ENCODE measurements around the gene GAL3ST2. TPM values are rescaled to one million over a fixed set of nuclear protein-coding genes. Genes with fewer than 3 reads are reported as not detected.
A peak's percentile ranks its signal among the peaks of the same experiment; 100 is the strongest.
"Not testable (repeated sequence)": the region's sequence is repeated elsewhere in the genome, so short reads cannot be mapped to it uniquely, and the experiment has no call there.

Gene GAL3ST2
- total RNA-seq, 1 donor from 2014 or later: 1.3 TPM

DNA sequence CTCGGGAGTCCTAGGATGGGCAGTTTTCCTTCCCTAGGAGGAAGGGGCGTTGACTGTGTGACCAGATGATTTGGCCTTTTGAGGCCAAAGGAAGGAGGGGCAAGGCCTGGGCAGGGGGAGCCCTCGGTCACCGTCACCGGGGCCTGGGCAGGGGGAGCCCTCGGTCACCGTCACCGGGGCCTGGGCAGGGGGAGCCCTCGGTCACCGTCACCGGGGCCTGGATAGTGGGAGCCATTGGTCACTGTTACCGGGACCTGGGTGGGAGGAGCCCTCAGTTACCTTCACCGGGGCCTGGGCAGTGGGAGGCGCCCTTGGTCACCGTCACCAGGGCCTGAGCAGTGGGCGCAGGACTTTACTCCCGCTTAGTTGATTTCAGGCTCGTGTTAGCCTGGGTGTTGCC lies 24.8 kb upstream of the GAL3ST2 start:
- intact Hi-C loops (cut with micrococcal nuclease): no loop called here
- H3K4me3 Mint-ChIP-seq (ENCODE audit: low read depth): no peak overlapping the region
- no peak overlapping the region for H3K27ac Mint-ChIP-seq
- H3K9me3 Mint-ChIP-seq: no peaks in the 10 kb centered on the region
- no peak for DNase-seq (ENCODE audit: low spot score)
- no peaks in the 10 kb centered on the region for H3K4me1 Mint-ChIP-seq (ENCODE audit: low read depth)
- H3K27me3 Mint-ChIP-seq (ENCODE audit: low read depth): no peaks in the 10 kb centered on the region
- H3K36me3 Mint-ChIP-seq (ENCODE audit: low read depth): peaks cover 31% of the 10 kb centered on the region

DNA sequence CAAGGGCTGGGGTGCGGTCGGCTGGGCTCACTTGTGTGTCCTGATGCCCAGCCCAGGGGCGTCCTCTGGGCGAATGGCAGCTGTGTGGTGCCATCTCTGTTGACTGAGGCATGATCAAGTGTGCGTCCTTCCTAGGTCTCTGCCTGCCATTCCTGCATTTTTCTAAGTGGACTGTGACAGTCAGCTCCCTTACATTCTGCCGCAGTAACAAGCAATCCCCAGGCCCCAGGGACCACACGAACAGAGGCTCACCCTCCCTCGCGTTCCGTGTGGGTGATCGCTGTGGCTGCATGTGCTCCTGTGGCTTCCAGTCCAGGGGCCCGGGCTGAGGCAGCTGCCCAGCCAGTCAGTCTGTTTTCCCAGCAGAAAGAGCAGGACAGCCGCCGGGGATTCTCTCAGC lies 24.4 kb upstream of the GAL3ST2 start:
- no peaks in the 10 kb centered on the region for H3K4me1 Mint-ChIP-seq (ENCODE audit: low read depth)
- peaks cover 28% of the 10 kb centered on the region for H3K36me3 Mint-ChIP-seq (ENCODE audit: low read depth)
- no peak for DNase-seq (ENCODE audit: low spot score)
- no peak overlapping the region for H3K27ac Mint-ChIP-seq
- intact Hi-C loops (cut with micrococcal nuclease): no loop called here
- no peak overlapping the region for H3K4me3 Mint-ChIP-seq (ENCODE audit: low read depth)
- no peaks in the 10 kb centered on the region for H3K27me3 Mint-ChIP-seq (ENCODE audit: low read depth)
- H3K9me3 Mint-ChIP-seq: no peaks in the 10 kb centered on the region

DNA sequence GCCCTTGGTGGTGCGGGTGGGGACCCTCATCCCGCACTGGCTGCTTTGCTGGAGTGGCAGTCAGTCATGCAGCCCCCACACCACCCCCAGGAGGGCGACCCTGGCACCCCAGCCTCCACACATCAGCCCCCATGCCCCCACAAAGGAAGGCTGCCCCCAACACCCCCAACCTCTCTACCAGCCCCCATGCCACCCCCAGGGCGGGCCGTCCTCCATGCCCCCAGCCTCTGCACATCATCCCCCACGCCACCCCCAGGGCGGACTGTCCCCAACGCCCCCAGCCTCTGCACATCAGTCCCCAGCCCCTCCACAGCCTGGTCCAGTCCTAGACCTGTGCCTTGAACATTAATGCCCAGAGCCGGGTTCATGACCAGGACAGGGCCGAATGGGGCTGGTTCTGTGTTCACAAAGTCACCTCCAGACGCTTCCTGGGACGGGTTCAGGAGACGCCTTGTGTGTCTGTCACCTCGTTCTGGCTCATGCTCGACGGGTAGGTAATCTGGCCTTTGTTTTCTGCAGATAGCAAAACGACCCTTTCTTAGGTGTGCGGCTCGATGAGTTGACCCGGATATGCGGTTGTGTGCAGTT lies 23.8 kb upstream of the GAL3ST2 start:
- no peak for DNase-seq (ENCODE audit: low spot score)
- Mint-ChIP-seq H3K36me3 (ENCODE audit: low read depth) (peaks cover 27% of the 10 kb centered on the region), H3K4me1 (ENCODE audit: low read depth) (no peaks in the 10 kb centered on the region), H3K9me3 (no peaks in the 10 kb centered on the region), H3K27me3 (ENCODE audit: low read depth) (no peaks in the 10 kb centered on the region), H3K4me3 (ENCODE audit: low read depth) (no peak overlapping the region), H3K27ac (no peak overlapping the region)
- intact Hi-C loops (cut with micrococcal nuclease): no loop called here

DNA sequence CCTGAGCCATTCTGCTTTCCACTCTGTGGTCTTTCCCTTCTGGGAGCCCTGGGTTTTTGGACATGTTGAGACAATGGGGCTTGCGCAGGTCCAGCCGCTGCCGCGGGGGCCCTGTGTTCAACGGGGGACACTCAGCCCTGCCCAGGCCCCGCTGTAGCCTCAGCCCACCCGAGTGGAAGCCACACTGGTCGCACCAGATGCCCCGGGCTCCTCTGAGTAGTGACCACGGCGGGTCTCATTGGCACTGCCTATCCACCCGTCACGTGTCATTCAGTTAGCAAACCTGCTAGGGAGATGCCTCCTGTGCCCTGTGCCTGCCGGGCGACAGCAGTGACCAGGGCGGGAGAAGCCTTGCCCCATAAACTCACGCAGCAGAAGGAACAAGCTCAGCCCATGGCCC lies 23.1 kb upstream of the GAL3ST2 start:
- DNase-seq (ENCODE audit: low spot score): no peak
- Mint-ChIP-seq H3K9me3 (no peaks in the 10 kb centered on the region), H3K4me1 (ENCODE audit: low read depth) (no peaks in the 10 kb centered on the region), H3K27ac (no peak overlapping the region), H3K27me3 (ENCODE audit: low read depth) (no peaks in the 10 kb centered on the region), H3K4me3 (ENCODE audit: low read depth) (no peak overlapping the region), H3K36me3 (ENCODE audit: low read depth) (peaks cover 34% of the 10 kb centered on the region)
- intact Hi-C loops (cut with micrococcal nuclease): no loop called here

DNA sequence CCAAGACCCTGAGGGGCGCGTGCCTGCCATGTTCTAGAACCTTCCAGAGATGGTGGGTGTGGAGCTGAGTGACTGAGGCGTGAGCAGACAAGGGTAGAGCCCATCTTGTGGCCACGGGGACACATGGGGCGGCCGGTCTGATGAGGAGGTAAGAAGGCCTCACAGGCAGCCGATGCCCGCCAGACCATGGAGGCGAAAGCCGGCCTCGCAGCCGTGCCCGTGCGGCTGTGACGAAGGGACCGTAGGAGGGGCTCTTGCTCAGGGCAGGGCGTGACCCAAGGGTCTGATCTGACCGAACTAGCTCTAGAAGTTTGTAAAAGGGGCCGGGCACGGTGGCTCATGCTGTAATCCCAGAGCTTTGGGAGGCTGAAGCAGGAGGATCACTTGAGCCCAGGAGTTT lies 22.6 kb upstream of the GAL3ST2 start:
- intact Hi-C loops (cut with micrococcal nuclease): no loop called here

DNA sequence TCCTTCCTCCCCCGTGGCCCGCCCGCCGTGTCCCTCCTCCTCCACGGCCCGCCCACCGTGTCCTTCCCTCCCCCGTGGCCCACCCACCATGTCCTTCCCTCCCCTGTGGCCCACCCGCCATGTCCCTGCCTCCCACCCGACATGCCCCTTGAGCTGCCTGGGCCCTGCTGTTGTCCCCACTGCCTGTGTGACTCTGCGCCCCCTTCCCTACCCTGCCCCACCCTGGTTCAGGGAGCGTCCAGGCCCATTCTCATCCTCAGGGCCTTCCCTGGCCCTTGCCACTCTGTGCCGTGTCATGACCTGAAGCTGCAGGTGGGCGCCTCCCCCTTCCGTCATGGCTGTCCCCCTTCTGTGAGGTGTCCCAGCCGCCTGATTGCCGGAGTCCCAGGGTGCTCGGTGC lies 21.5 kb upstream of the GAL3ST2 start:
- H3K9me3 Mint-ChIP-seq: no peaks in the 10 kb centered on the region
- no peaks in the 10 kb centered on the region for H3K4me1 Mint-ChIP-seq (ENCODE audit: low read depth)
- H3K4me3 Mint-ChIP-seq (ENCODE audit: low read depth): no peak overlapping the region
- no peaks in the 10 kb centered on the region for H3K27me3 Mint-ChIP-seq (ENCODE audit: low read depth)
- DNase-seq (ENCODE audit: low spot score): no peak
- intact Hi-C loops (cut with micrococcal nuclease): no loop called here
- peaks cover 36% of the 10 kb centered on the region for H3K36me3 Mint-ChIP-seq (ENCODE audit: low read depth)
- no peak overlapping the region for H3K27ac Mint-ChIP-seq

More for the DNA sequence above, 22.6 kb upstream of the GAL3ST2 start:
- Mint-ChIP-seq H3K4me3 (ENCODE audit: low read depth) (no peak overlapping the region), H3K4me1 (ENCODE audit: low read depth) (no peaks in the 10 kb centered on the region), H3K27ac (no peak overlapping the region), H3K27me3 (ENCODE audit: low read depth) (no peaks in the 10 kb centered on the region), H3K36me3 (ENCODE audit: low read depth) (peaks cover 35% of the 10 kb centered on the region), H3K9me3 (no peaks in the 10 kb centered on the region)
- no peak for DNase-seq (ENCODE audit: low spot score)

DNA sequence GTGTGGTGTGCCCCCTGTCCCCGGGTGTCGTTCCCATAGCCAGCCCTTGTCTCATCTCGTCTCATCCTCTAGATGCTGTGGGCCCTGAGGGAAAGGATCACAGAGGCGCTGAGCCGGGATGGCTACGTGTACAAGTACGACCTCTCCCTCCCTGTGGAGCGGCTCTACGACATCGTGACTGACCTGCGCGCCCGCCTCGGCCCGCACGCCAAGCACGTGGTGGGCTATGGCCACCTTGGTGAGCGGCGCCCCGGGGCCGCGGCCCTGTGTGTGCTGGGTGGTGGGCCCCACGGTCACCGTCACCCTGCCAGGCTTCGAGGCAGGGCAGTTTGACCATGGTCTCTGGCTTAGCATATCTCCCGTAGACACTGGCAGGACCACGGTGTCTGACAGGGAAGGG lies 20.8 kb upstream of the GAL3ST2 start:
- no peaks in the 10 kb centered on the region for H3K9me3 Mint-ChIP-seq

DNA sequence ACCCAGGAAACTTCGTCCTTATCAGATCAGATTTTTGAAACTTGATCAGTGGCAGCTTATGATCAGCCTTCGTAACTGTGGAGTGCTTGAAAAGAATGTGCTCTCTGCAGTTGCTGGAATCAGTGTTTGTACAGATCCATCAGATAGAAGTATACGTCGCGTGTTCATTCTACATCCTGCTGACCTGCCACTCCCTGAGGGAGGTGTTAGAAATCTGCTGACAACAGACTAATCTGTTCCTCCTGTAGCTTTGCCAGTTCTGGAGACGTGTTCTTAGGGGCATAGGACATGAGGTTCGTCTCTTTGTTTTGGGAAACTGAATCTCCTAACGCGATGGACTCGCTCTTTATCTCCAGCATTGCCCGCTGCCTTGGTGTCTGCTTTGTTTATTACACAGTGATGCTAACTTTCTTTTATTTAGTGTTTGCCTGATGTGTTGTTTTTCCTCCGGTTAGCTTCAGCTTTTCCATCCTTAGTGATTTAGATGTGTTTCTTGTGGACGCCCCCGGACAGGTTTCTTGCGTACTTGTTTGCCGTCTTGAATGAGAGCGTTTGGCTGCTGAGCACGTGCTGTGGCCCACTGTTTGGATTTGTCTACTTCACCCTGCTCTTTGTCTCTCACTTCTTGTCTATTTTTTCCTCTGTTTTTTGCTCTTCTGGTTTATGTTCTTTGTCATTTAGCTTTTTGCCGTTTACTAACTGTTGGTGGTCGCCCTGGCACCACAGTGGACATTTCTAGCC lies 17.4 kb upstream of the GAL3ST2 start:
- DNase-seq (ENCODE audit: low spot score): no peak
- no peaks in the 10 kb centered on the region for H3K9me3 Mint-ChIP-seq
- H3K4me1 Mint-ChIP-seq (ENCODE audit: low read depth): peaks cover 11% of the 10 kb centered on the region
- H3K4me3 Mint-ChIP-seq (ENCODE audit: low read depth): no peak overlapping the region
- H3K36me3 Mint-ChIP-seq (ENCODE audit: low read depth): peaks cover 37% of the 10 kb centered on the region
- H3K27ac Mint-ChIP-seq: no peak overlapping the region
- intact Hi-C loops (cut with micrococcal nuclease): no loop called here
- H3K27me3 Mint-ChIP-seq (ENCODE audit: low read depth): no peaks in the 10 kb centered on the region

More for the DNA sequence above, 20.8 kb upstream of the GAL3ST2 start:
- Mint-ChIP-seq H3K36me3 (ENCODE audit: low read depth) (peaks cover 38% of the 10 kb centered on the region), H3K4me1 (ENCODE audit: low read depth) (no peaks in the 10 kb centered on the region), H3K4me3 (ENCODE audit: low read depth) (no peak overlapping the region), H3K27ac (no peak overlapping the region), H3K27me3 (ENCODE audit: low read depth) (no peaks in the 10 kb centered on the region)
- DNase-seq (ENCODE audit: low spot score): no peak
- intact Hi-C loops (cut with micrococcal nuclease): no loop called here

DNA sequence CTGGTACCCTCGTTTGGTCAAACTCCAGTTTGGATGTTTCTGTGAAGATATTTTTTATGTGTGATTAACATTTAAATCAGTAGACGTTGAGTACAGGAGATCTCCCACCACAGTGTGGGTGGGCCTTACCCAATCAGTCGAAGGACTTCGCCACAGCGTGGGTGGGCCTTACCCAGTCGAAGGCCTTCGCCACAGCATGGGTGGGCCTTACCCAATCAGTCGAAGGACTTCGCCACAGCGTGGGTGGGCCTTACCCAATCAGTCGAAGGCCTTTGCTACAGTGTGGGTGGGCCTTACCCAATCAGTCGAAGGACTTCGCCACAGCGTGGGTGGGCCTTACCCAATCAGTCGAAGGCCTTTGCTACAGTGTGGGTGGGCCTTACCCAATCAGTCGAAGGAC lies 16.7 kb upstream of the GAL3ST2 start:
- DNase-seq (ENCODE audit: low spot score); H3K9me3 Mint-ChIP-seq; H3K27me3 Mint-ChIP-seq (ENCODE audit: low read depth); H3K27ac Mint-ChIP-seq; intact Hi-C loops (cut with micrococcal nuclease); H3K4me3 Mint-ChIP-seq (ENCODE audit: low read depth): not testable (repeated sequence)
- peaks cover 11% of the 10 kb centered on the region for H3K4me1 Mint-ChIP-seq (ENCODE audit: low read depth)
- peaks cover 37% of the 10 kb centered on the region for H3K36me3 Mint-ChIP-seq (ENCODE audit: low read depth)

DNA sequence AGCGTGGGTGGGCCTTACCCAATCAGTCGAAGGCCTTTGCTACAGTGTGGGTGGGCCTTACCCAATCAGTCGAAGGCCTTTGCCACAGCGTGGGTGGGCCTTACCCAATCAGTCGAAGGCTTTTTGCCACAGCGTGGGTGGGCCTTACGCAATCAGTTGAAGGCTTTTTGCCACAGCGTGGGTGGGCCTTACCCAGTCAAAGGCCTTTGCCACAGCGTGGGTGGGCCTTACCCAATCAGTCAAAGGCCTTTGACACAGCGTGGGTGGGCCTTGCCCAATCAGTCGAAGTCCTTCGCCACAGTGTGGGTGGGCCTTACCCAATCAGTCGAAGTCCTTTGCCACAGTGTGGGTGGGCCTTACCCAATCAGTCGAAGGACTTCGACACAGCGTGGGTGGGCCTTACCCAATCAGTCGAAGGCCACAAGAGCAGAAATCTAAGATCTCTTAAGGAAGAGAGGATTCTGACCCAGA lies 16.3 kb upstream of the GAL3ST2 start:
- no peaks in the 10 kb centered on the region for H3K9me3 Mint-ChIP-seq
- H3K4me1 Mint-ChIP-seq (ENCODE audit: low read depth): peaks cover 11% of the 10 kb centered on the region
- H3K27ac Mint-ChIP-seq: no peak overlapping the region
- intact Hi-C loops (cut with micrococcal nuclease): no loop called here
- DNase-seq (ENCODE audit: low spot score): no peak
- H3K36me3 Mint-ChIP-seq (ENCODE audit: low read depth): peaks cover 36% of the 10 kb centered on the region
- H3K27me3 Mint-ChIP-seq (ENCODE audit: low read depth): no peaks in the 10 kb centered on the region
- no peak overlapping the region for H3K4me3 Mint-ChIP-seq (ENCODE audit: low read depth)

DNA sequence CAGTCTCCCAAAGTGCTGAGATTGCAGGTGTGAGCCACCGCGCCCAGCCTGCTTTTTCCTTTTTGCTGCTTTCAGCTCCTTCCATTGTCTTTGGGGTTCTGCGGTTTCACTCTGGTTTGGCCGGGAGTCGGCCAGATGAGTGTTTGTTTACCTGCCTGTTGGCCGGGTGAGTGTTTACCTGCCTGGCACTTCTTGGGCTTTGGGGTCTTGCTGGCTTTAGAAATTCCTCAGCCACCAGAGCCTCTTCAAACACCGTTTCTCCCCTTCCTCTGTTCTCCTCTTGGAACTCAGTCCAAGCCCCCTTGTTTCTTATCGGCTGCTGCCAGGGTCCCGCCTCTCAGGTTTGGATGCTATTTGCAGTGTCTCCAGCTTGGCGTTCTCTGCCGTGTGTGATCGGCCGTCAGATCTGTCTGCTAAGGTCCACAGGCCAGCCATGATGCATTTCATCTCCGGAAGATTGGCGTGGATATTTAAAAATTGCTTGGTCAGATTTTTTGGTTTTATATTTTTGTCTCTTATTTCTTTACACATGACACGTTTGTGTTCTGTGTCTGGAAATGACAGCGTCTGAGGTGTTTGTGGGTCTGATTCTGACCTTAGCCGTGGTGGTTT lies 14.2 kb upstream of the GAL3ST2 start:
- Mint-ChIP-seq H3K27ac (peak overlapping the region; percentile 69), H3K9me3 (no peaks in the 10 kb centered on the region)

DNA sequence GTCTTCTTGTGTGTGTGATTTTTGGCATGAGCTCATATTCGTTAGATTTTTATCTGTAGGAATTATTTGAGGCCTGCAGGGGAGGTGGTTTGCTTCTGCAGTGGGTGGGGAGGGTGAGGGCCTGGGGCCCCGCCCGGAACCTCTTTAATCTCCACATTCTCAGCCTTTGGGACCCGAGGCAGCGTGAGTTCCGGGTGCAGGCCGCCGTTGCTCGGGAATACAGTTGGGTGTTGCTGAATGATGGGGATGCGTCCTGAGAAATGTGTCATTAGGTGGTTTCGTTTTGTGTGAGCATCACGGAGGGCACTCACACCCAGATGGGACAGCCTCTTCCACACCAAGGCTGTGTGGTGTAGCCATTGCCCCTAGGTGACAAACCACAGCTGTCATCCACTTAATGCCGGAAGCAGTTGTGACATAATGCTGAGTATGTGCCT lies 13.7 kb upstream of the GAL3ST2 start:
- Mint-ChIP-seq H3K4me3 (ENCODE audit: low read depth) (no peak overlapping the region), H3K4me1 (ENCODE audit: low read depth) (peaks cover 11% of the 10 kb centered on the region), H3K9me3 (no peaks in the 10 kb centered on the region), H3K36me3 (ENCODE audit: low read depth) (peaks cover 31% of the 10 kb centered on the region), H3K27ac (peak overlapping the region; percentile 69), H3K27me3 (ENCODE audit: low read depth) (no peaks in the 10 kb centered on the region)
- no peak for DNase-seq (ENCODE audit: low spot score)
- intact Hi-C loops (cut with micrococcal nuclease): no loop called here

More for the DNA sequence above, 14.2 kb upstream of the GAL3ST2 start:
- no peak for DNase-seq (ENCODE audit: low spot score)
- Mint-ChIP-seq H3K36me3 (ENCODE audit: low read depth) (peaks cover 33% of the 10 kb centered on the region), H3K4me1 (ENCODE audit: low read depth) (peaks cover 11% of the 10 kb centered on the region), H3K4me3 (ENCODE audit: low read depth) (peak overlapping the region; percentile 4), H3K27me3 (ENCODE audit: low read depth) (no peaks in the 10 kb centered on the region)
- intact Hi-C loops (cut with micrococcal nuclease): no loop called here
